ENCODE results near the gene GMDS. TPM values are rescaled to one million over a fixed set of nuclear protein-coding genes. Genes with fewer than 3 reads are reported as not detected.
A peak's percentile ranks its signal among the peaks of the same experiment; 100 is the strongest.

The GMDS gene
- total and polyA plus RNA-seq, 7 donors: 2.8 to 6.6 (median 4.7) TPM

- peak; percentile 58 to 69 for DNase-seq
- peaks cover 19% of the 10 kb centered on the region for H3K4me1 ChIP-seq
Measured at GRCh38 chr6:1609041-1609647, 636.3 kb downstream of the GMDS start.

GRCh38 chr6:1608222-1609040, 637.0 kb downstream of the GMDS start:
- H3K27ac ChIP-seq: no peak overlapping the region
- TF ChIP-seq CTCF (IDR thresholded peaks at IDR 0.05): no peak

More at GRCh38 chr6:1609041-1609647, 636.3 kb downstream of the GMDS start:
- Histone ChIP-seq H3K9me3 (no peaks in the 10 kb centered on the region), H3K36me3 (ENCODE audit: insufficient read depth in 1 of 2, low read depth in 1 of 2) (no peaks in the 10 kb centered on the region), H3K4me3 (peak overlapping the region; percentile 78), H3K27me3 (ENCODE audit: insufficient read depth in 3 of 3, low read length in 2 of 3) (peaks cover 0 to 90% (median 53%) of the 10 kb centered on the region in 3 donors), H3K27ac (peak overlapping the region; percentile 59)
- no peak for ATAC-seq
- intact Hi-C loops (cut with DNase I): loop anchor here (10.0 kb wide), 3 partner anchors 496 to 1136 kb away; no protein-coding TSS in a partner anchor
- no peak for TF ChIP-seq CTCF (IDR thresholded peaks at IDR 0.05)
- 1 to 2% (median 1%) methylated on average over 30 to 58 of the region's 58 CpGs for WGBS, 3 donors

GRCh38 chr6:1607516-1608221, 637.7 kb downstream of the GMDS start:
- ATAC-seq (no peak), DNase-seq (peak in 1 of 2 donors; percentile 46)
- 26 to 31% (median 26%) methylated on average over 32 of the region's 32 CpGs for WGBS, 3 donors
- TF ChIP-seq CTCF (IDR thresholded peaks at IDR 0.05): no peak
- intact Hi-C loops (cut with DNase I): loop anchor here (2.0 to 10.0 kb wide), 4 partner anchors 497 to 1137 kb away; no protein-coding TSS in a partner anchor
- H3K4me3 ChIP-seq: peak overlapping the region; percentile 78
- peaks cover 19% of the 10 kb centered on the region for H3K4me1 ChIP-seq
- no peak overlapping the region for H3K27ac ChIP-seq
- no peaks in the 10 kb centered on the region for H3K36me3 ChIP-seq (ENCODE audit: insufficient read depth in 1 of 2, low read depth in 1 of 2)
- peaks cover 0 to 89% (median 47%) of the 10 kb centered on the region in 3 donors for H3K27me3 ChIP-seq (ENCODE audit: insufficient read depth in 3 of 3, low read length in 2 of 3)
- H3K9me3 ChIP-seq: no peaks in the 10 kb centered on the region

More at GRCh38 chr6:1608222-1609040, 637.0 kb downstream of the GMDS start:
- ATAC-seq (no peak), DNase-seq (peak in 1 of 2 donors; percentile 53)
- Histone ChIP-seq H3K27me3 (ENCODE audit: insufficient read depth in 3 of 3, low read length in 2 of 3) (peaks cover 0 to 90% (median 49%) of the 10 kb centered on the region in 3 donors), H3K4me3 (peak overlapping the region; percentile 78), H3K9me3 (no peaks in the 10 kb centered on the region), H3K36me3 (ENCODE audit: insufficient read depth in 1 of 2, low read depth in 1 of 2) (no peaks in the 10 kb centered on the region), H3K4me1 (peaks cover 19% of the 10 kb centered on the region)
- intact Hi-C loops (cut with DNase I): loop anchor here (10.0 kb wide), 3 partner anchors 496 to 1136 kb away; no protein-coding TSS in a partner anchor
- WGBS, 3 donors: 15 to 18% (median 17%) methylated on average over 57 to 59 of the region's 59 CpGs

GRCh38 chr6:1606780-1607515, 638.5 kb downstream of the GMDS start:
- no peaks in the 10 kb centered on the region for H3K36me3 ChIP-seq (ENCODE audit: insufficient read depth in 1 of 2, low read depth in 1 of 2)
- no peak overlapping the region for H3K4me3 ChIP-seq
- H3K27me3 ChIP-seq (ENCODE audit: insufficient read depth in 3 of 3, low read length in 2 of 3): peaks cover 0 to 88% (median 47%) of the 10 kb centered on the region in 3 donors
- DNase-seq: peak in 1 of 2 donors; percentile 36
- ATAC-seq: no peak
- peaks cover 15% of the 10 kb centered on the region for H3K4me1 ChIP-seq
- 34 to 38% (median 38%) methylated on average over 22 of the region's 22 CpGs for WGBS, 3 donors
- H3K9me3 ChIP-seq: no peaks in the 10 kb centered on the region
- intact Hi-C loops (cut with DNase I): loop anchor here (2.0 to 10.0 kb wide), 4 partner anchors 498 to 1138 kb away; no protein-coding TSS in a partner anchor
- TF ChIP-seq CTCF (IDR thresholded peaks at IDR 0.05): no peak
- no peak overlapping the region for H3K27ac ChIP-seq

Data from psoas muscle (tissue), 8 donors.